Stimulated activated CD4-positive, alpha-beta T cell treated with anti-CD3 and anti-CD28 coated beads, Interleukin-1b, Interleukin-23, amount 100 ng/mL, for 1 hour (primary cell): ENCODE results near the gene C6orf89.
"Not testable (repeated sequence)": the region's sequence is repeated elsewhere in the genome, so short reads cannot be mapped to it uniquely, and the experiment has no call there.

Experiments used
- DNase-seq, 2 donors: peaks; one replicate each; pipeline ENCODE4 v3.0.0-alpha.2; 2020; ENCODE audit warnings: low read depth in 2 of 2

Gene C6orf89

GRCh38 chr6:36947570-36948351 lies 62.0 kb downstream of the C6orf89 start:
- no peak for DNase-seq

DNA sequence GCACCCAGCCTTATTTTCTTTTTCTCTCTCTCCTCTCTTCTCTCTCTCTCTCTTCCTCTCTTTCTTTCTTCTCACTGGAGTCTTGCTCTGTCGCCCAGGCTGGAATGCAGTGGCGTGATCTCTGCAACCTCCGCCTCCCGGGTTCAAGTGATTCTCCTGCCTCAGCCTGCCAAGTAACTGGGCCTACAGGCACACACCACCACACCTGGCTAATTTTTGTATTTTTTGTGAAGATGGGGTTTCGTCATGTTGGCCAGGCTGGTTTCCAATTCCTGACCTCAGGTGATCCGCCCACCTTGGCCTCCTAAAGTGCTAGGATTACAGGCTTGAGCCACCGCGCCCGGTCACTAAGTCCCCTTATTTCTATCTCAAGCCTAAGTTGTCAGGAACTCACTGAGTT lies 63.3 kb downstream of the C6orf89 start:
- not testable (repeated sequence) for DNase-seq

GRCh38 chr6:36949636-36950035 lies 63.9 kb downstream of the C6orf89 start:
- no peak for DNase-seq

DNA sequence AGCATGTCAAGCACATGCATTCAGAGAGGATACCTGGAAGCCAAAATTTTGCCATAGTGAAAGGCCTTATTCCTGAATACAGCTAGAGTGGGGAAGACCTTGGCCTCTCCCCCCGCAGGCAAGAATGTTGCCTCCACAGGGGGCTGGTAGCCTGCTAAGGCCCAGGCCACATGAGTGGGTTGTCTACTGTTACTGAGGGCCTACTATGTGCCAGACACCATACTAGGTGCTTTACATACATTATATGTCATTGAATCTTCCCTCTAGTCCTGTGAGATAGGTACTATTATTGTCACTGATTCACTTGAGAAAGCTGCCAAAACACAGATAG lies 68.1 kb downstream of the C6orf89 start:
- no peak for DNase-seq

DNA sequence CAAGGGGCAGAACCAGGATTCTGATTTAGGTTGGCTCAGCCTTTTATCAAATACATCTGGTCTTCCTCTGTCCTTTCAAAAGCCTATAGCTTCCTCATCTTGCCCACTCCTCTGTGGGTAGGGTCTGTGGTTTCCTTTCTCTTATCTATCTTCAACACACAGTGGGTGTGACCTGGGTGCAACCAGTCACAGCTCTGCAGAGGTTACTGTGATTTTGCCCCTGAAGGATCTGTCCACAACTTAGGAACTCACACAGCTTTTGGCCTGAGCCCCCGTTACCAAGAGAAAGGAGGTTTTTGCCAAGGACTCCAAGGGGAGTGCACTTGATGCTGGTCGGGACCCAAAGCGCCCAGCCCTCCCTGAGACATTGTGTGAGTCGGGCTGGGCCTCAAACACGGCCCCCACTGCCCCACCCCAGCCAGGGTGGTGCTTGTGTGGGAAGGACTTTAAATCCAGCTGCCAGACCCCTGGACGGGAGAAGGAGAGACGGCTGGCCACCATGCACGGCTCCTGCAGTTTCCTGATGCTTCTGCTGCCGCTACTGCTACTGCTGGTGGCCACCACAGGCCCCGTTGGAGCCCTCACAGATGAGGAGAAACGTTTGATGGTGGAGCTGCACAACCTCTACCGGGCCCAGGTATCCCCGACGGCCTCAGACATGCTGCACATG lies 68.6 kb downstream of the C6orf89 start, which contains the start of gene PI16:
Gene PI16, plus strand, starts transcription at position 477 of the 670 bp plus-strand sequence. Its CDS starts 23 bp downstream, at position 500.
- DNase-seq, result no peak

DNA sequence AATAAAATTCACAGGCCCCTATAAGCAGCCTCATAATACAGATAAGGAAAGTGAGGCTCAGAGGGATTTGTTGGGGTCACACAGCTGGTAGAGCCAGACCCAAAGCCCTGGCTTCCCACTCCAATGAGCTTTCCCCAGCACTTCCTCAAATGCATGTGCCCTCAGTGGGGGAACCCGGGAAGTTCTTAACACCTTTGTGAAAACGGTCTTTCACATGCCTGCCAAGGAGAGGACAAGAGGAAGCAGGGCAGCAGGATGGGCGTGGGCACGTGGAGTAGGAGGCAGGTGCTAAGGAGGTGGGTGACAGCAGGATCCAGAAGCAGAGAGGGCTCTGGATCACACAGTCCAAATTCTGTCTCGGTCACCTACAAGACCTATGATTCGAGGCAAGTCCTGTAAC lies 69.4 kb downstream of the C6orf89 start:
- DNase-seq, result no peak

- DNase-seq, result no peak
These were observed 70.1 kb downstream of the C6orf89 start for GRCh38 chr6:36955671-36956445.

GRCh38 chr6:36956446-36956820 lies 70.7 kb downstream of the C6orf89 start:
- DNase-seq, result no peak

GRCh38 chr6:36957773-36958271 lies 72.1 kb downstream of the C6orf89 start:
- DNase-seq, result no peak

DNA sequence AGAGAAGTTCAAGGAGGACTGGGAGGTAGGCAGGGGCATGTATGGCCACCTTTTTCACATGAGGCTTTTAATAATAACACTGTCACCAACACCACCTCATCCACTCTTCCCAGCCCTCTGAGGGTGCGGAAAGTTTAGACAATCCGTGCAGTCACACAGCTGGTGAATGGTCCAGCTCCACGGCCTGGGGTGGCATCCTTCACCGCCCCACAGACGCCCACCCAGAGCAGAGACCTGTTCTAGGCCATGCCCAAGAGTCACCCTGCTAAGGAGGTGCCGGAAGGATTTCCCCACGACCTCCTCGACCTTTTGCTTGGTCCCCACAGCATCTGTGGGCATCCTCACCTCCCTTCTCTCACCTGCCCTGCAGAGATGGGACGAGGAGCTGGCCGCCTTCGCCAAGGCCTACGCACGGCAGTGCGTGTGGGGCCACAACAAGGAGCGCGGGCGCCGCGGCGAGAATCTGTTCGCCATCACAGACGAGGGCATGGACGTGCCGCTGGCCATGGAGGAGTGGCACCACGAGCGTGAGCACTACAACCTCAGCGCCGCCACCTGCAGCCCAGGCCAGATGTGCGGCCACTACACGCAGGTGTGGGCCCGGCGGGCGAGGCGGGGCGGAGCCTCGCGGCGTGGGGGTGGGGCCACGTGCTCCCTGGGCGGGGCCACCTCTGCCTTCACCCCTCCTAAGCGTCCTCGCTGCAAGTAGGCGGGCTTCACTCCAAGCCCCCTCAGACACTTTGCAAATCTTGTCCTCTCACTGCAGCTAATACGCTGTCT lies 73.2 kb downstream of the C6orf89 start:
- no peak for DNase-seq

DNA sequence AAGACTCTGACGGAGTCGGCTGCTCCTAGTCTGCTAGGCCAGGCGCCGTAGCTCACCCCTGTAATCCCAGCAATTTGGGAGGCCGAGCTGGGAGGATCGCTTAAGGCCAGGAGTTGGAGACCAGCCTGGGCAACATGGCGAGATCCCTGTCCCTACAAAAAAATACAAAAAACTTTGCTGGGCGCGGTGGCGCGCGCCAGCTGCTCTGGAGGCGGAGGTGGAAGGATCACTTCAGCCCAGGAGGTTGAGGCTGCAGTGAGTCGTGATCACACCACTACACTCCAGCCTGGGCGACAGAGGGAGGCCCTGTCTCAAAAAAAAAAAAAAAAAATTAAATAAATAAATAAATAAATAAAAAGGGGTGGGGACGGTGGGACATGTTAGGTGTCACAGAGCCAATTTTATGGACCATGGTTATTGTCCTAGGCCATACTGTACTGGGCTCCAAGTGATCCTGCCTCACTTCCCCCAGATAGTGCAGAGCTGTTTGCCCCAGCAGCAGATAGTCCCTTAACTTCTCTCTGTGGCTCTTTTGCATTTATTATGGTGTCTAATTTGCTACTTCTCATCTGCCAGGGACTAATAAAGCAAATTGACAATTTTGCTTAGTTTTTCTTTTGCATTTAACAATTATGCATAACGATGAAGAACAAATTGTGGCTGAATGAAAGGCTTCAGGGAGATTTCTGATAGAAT lies 74.0 kb downstream of the C6orf89 start:
- no peak for DNase-seq

GRCh38 chr6:36961441-36962435 lies 76.0 kb downstream of the C6orf89 start:
- no peak for DNase-seq

DNA sequence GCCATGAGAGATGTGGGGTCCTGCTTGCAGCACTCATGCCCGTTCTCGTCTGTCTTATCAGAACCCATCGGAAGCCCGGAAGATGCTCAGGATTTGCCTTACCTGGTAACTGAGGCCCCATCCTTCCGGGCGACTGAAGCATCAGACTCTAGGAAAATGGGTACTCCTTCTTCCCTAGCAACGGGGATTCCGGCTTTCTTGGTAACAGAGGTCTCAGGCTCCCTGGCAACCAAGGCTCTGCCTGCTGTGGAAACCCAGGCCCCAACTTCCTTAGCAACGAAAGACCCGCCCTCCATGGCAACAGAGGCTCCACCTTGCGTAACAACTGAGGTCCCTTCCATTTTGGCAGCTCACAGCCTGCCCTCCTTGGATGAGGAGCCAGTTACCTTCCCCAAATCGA lies 77.1 kb downstream of the C6orf89 start:
- peak; percentile 59 to 61 for DNase-seq

- no peak for DNase-seq
These were observed 77.9 kb downstream of the C6orf89 start for GRCh38 chr6:36963451-36964290.

GRCh38 chr6:36964349-36964748 lies 78.6 kb downstream of the C6orf89 start:
- no peak for DNase-seq

- DNase-seq, result no peak
These were observed 79.2 kb downstream of the C6orf89 start for GRCh38 chr6:36964908-36965307.

DNA sequence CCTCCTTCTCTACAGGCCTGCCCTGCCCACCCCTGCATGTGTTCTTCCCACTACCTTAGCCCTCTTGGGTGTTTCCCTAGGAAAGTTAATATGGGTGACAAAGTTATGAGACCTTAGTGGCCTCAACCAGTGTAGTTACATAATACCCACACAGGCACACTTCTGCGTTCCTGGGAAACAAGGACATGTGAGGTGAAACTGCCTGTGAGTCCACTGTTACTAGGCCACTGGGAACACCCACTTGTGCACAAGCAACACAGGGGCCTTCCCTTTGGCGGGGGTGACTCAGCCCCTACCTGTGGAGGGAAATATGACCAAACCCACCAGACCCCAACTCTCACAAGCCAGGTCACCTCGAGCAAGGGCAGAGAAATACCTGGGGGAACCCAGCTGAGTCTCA lies 81.5 kb downstream of the C6orf89 start:
- no peak for DNase-seq

DNA sequence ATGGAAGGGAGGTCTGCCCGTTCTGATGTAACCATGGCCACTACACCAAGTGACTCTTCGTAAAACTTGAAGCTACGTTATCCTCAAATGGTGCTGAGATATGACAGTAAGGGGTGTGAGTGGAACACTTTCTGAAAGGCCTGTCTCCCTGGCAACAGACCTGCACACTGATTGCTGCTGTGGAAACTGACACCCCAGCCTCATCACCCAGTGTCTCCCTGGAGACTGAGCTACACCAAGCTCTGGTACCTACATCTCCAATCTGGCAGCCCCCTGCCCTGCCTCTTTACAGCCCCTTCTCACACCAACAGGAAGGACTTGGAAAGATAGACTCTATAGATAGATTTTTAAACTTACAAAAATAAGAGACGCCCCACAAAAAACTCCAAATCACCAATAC lies 82.0 kb downstream of the C6orf89 start:
- no peak for DNase-seq
